Measurements from ENCODE around the gene SRSF5. TPM values are rescaled to one million over a fixed set of nuclear protein-coding genes. Genes with fewer than 3 reads are reported as not detected.
"Not testable (repeated sequence)": the region's sequence is repeated elsewhere in the genome, so short reads cannot be mapped to it uniquely, and the experiment has no call there.

SRSF5 gene
- total RNA-seq, 1 experiment from 2014 or later, result 288 TPM

DNA sequence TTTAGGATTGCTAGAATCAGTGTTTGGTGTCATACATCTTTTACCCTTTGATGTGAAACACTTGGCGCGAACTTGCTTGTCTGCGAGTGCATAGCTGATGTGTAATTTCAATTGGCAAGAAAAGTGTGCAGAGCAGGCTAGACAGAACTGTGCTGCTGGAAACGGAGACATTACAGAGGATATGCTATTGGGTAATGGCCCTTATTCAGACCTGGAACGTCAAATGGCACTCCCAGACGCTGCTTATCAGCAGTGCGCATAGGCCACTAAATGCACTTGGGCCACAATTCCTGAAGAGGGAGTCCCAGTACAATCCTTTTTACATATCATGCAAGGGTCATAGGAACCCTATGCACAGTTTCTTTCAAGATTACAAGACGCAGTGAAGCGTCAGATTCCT is 45.8 kb downstream of the SRSF5 start:
- ChIA-PET POLR2A (no interaction called here), CTCF (no interaction called here)
- no peak overlapping the region for H3K4me3 Mint-ChIP-seq
- no peaks in the 10 kb centered on the region for H3K36me3 Mint-ChIP-seq
- no peaks in the 10 kb centered on the region for H3K27me3 Mint-ChIP-seq (ENCODE audit: low read depth)
- ATAC-seq, result no peak
- DNase-seq (ENCODE audit: low spot score), result no peak
- H3K9me3 Mint-ChIP-seq, result peaks cover 23% of the 10 kb centered on the region
- H3K4me1 Mint-ChIP-seq, result no peaks in the 10 kb centered on the region; the same call in 1 of the 2 replicates
- no peak for TF ChIP-seq ZNF416 (CRISPR knock-in tag; IDR thresholded peaks at IDR 0.05)
- no peak for TF ChIP-seq FOXJ3 (CRISPR knock-in tag; IDR thresholded peaks at IDR 0.05; ENCODE audit: borderline replicate concordance)
- TF ChIP-seq ZNF671 (CRISPR knock-in tag; IDR thresholded peaks at IDR 0.05), result no peak
- no peak for TF ChIP-seq ZNF317 (CRISPR knock-in tag; IDR thresholded peaks at IDR 0.05; ENCODE audit: borderline replicate concordance, low read depth)
- TF ChIP-seq JAZF1 (CRISPR knock-in tag; IDR thresholded peaks at IDR 0.05), result no peak
- TF ChIP-seq TEAD4 (CRISPR knock-in tag; IDR thresholded peaks at IDR 0.05), result no peak
- no peak for TF ChIP-seq NR3C1 (CRISPR knock-in tag; conservative IDR thresholded peaks at IDR 0.05; ENCODE audit: low read depth)
- TF ChIP-seq ELF4 (CRISPR knock-in tag; IDR thresholded peaks at IDR 0.05; ENCODE audit: low read depth), result no peak
- TF ChIP-seq, protein P1, sequence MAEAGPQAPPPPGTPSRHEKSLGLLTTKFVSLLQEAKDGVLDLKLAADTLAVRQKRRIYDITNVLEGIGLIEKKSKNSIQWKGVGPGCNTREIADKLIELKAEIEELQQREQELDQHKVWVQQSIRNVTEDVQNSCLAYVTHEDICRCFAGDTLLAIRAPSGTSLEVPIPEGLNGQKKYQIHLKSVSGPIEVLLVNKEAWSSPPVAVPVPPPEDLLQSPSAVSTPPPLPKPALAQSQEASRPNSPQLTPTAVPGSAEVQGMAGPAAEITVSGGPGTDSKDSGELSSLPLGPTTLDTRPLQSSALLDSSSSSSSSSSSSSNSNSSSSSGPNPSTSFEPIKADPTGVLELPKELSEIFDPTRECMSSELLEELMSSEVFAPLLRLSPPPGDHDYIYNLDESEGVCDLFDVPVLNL (CRISPR knock-in tag; IDR thresholded peaks at IDR 0.05; ENCODE audit: borderline replicate concordance, low read depth), result no peak
- no peak for TF ChIP-seq SMAD4 (CRISPR knock-in tag; IDR thresholded peaks at IDR 0.05)
- TF ChIP-seq ZNF138 (CRISPR knock-in tag; conservative IDR thresholded peaks at IDR 0.05), result no peak
- no peak for TF ChIP-seq CREM (CRISPR knock-in tag; IDR thresholded peaks at IDR 0.05)
- no peak for TF ChIP-seq ETV6 (CRISPR knock-in tag; IDR thresholded peaks at IDR 0.05)
- TF ChIP-seq SOX15 (CRISPR knock-in tag; IDR thresholded peaks at IDR 0.05), result no peak
- TF ChIP-seq, protein P2, sequence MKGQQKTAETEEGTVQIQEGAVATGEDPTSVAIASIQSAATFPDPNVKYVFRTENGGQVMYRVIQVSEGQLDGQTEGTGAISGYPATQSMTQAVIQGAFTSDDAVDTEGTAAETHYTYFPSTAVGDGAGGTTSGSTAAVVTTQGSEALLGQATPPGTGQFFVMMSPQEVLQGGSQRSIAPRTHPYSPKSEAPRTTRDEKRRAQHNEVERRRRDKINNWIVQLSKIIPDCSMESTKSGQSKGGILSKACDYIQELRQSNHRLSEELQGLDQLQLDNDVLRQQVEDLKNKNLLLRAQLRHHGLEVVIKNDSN (CRISPR knock-in tag; IDR thresholded peaks at IDR 0.05), result no peak
- TF ChIP-seq, protein P3, sequence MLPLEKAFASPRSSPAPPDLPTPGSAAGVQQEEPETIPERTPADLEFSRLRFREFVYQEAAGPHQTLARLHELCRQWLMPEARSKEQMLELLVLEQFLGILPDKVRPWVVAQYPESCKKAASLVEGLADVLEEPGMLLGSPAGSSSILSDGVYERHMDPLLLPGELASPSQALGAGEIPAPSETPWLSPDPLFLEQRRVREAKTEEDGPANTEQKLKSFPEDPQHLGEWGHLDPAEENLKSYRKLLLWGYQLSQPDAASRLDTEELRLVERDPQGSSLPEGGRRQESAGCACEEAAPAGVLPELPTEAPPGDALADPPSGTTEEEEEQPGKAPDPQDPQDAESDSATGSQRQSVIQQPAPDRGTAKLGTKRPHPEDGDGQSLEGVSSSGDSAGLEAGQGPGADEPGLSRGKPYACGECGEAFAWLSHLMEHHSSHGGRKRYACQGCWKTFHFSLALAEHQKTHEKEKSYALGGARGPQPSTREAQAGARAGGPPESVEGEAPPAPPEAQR (CRISPR knock-in tag; IDR thresholded peaks at IDR 0.05), result no peak
- no peak overlapping the region for H3K27ac Mint-ChIP-seq

DNA sequence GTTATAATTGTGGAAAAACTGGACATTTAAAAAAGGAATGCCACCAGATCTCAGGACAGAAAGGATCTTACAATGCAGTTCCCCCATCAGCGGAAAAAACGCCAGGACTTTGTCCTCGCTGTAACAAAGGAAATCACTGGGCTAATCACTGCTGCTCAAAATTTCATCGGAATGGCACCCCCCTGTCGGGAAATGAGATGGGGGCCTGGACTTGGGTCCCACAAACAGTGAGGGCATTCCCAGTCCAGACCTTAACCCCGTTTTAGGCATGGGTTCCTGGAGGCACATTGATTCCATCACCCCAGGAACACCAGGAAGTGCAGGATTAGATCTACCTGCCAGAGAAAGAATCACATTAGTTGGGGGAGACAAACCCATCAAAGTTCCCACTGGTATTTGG is 46.4 kb downstream of the SRSF5 start:
- H3K4me3 Mint-ChIP-seq; H3K4me1 Mint-ChIP-seq; POLR2A ChIA-PET; H3K27ac Mint-ChIP-seq; DNase-seq (ENCODE audit: low spot score); H3K27me3 Mint-ChIP-seq (ENCODE audit: low read depth); ATAC-seq; H3K36me3 Mint-ChIP-seq: not testable (repeated sequence)
- CTCF ChIA-PET, result interaction anchor here (1.1 kb wide), 1 partner anchor 64 kb away, joined by 3 read pairs; no protein-coding TSS in a partner anchor
- H3K9me3 Mint-ChIP-seq, result peaks cover 23% of the 10 kb centered on the region

DNA sequence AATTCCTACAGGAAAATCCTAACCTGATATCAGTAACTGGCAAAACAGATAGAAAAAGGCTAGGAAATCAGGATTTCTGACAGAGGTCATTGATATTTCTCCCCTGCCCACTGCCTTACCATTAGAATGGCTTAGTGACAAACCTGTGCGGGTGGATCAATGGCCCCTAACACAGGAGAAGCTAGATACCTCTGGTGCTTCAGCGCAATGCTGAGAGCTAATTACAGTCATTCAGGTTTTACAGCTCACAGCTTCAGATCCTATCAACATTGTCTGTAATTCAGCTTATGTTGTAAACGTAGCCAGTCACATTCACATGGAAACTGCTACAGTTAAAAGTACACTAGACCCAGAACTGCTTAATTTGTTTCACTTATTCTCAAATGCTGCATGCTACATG is 47.5 kb downstream of the SRSF5 start:
- Mint-ChIP-seq H3K36me3 (no peaks in the 10 kb centered on the region), H3K4me1 (peaks cover 2% of the 10 kb centered on the region; the same call in 1 of the 2 replicates), H3K27me3 (ENCODE audit: low read depth) (no peaks in the 10 kb centered on the region), H3K4me3 (no peak overlapping the region), H3K9me3 (peaks cover 23% of the 10 kb centered on the region), H3K27ac (no peak overlapping the region)
- CTCF ChIA-PET, result interaction anchor here (0.9 to 1.3 kb wide), 4 partner anchors 63 to 240 kb away, joined by 3 to 4 read pairs (median 3); no protein-coding TSS in a partner anchor
- POLR2A ChIA-PET, result no interaction called here
- DNase-seq (ENCODE audit: low spot score) (no peak), ATAC-seq (no peak)
- TF ChIP-seq, protein P4, sequence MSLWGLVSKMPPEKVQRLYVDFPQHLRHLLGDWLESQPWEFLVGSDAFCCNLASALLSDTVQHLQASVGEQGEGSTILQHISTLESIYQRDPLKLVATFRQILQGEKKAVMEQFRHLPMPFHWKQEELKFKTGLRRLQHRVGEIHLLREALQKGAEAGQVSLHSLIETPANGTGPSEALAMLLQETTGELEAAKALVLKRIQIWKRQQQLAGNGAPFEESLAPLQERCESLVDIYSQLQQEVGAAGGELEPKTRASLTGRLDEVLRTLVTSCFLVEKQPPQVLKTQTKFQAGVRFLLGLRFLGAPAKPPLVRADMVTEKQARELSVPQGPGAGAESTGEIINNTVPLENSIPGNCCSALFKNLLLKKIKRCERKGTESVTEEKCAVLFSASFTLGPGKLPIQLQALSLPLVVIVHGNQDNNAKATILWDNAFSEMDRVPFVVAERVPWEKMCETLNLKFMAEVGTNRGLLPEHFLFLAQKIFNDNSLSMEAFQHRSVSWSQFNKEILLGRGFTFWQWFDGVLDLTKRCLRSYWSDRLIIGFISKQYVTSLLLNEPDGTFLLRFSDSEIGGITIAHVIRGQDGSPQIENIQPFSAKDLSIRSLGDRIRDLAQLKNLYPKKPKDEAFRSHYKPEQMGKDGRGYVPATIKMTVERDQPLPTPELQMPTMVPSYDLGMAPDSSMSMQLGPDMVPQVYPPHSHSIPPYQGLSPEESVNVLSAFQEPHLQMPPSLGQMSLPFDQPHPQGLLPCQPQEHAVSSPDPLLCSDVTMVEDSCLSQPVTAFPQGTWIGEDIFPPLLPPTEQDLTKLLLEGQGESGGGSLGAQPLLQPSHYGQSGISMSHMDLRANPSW (CRISPR knock-in tag; conservative IDR thresholded peaks at IDR 0.05; ENCODE audit: low read depth), result no peak
- TF ChIP-seq, protein P5, sequence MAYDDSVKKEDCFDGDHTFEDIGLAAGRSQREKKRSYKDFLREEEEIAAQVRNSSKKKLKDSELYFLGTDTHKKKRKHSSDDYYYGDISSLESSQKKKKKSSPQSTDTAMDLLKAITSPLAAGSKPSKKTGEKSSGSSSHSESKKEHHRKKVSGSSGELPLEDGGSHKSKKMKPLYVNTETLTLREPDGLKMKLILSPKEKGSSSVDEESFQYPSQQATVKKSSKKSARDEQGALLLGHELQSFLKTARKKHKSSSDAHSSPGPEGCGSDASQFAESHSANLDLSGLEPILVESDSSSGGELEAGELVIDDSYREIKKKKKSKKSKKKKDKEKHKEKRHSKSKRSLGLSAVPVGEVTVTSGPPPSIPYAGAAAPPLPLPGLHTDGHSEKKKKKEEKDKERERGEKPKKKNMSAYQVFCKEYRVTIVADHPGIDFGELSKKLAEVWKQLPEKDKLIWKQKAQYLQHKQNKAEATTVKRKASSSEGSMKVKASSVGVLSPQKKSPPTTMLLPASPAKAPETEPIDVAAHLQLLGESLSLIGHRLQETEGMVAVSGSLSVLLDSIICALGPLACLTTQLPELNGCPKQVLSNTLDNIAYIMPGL (CRISPR knock-in tag; IDR thresholded peaks at IDR 0.05), result no peak
- TF ChIP-seq, protein P6, sequence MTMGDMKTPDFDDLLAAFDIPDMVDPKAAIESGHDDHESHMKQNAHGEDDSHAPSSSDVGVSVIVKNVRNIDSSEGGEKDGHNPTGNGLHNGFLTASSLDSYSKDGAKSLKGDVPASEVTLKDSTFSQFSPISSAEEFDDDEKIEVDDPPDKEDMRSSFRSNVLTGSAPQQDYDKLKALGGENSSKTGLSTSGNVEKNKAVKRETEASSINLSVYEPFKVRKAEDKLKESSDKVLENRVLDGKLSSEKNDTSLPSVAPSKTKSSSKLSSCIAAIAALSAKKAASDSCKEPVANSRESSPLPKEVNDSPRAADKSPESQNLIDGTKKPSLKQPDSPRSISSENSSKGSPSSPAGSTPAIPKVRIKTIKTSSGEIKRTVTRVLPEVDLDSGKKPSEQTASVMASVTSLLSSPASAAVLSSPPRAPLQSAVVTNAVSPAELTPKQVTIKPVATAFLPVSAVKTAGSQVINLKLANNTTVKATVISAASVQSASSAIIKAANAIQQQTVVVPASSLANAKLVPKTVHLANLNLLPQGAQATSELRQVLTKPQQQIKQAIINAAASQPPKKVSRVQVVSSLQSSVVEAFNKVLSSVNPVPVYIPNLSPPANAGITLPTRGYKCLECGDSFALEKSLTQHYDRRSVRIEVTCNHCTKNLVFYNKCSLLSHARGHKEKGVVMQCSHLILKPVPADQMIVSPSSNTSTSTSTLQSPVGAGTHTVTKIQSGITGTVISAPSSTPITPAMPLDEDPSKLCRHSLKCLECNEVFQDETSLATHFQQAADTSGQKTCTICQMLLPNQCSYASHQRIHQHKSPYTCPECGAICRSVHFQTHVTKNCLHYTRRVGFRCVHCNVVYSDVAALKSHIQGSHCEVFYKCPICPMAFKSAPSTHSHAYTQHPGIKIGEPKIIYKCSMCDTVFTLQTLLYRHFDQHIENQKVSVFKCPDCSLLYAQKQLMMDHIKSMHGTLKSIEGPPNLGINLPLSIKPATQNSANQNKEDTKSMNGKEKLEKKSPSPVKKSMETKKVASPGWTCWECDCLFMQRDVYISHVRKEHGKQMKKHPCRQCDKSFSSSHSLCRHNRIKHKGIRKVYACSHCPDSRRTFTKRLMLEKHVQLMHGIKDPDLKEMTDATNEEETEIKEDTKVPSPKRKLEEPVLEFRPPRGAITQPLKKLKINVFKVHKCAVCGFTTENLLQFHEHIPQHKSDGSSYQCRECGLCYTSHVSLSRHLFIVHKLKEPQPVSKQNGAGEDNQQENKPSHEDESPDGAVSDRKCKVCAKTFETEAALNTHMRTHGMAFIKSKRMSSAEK (CRISPR knock-in tag; IDR thresholded peaks at IDR 0.05; ENCODE audit: borderline replicate concordance), result no peak
